WTC11 (cell line): ENCODE data around the gene CSNK2A2. TPM values are rescaled to one million over a fixed set of nuclear protein-coding genes. Genes with fewer than 3 reads are reported as not detected.

Experiments
- ATAC-seq: fragments of 200-7000 bp; cut with Tn5 transposase; 2 replicates; pipeline ENCODE4 v1.10.0; 2021; ENCODE audit warnings: mild to moderate bottlenecking, moderate library complexity
- CTCF ChIA-PET: fragments of 300-600 bp; sonication (Branson Sonifier 250); formaldehyde crosslinking; loops from one replicate; lab custom pipeline; 2021; ENCODE audit warnings: antibody characterized with exemption; lab: Charles Lee
- POLR2A ChIA-PET: fragments of 350-600 bp; sonication (Branson Sonifier 250); formaldehyde crosslinking; loops from one replicate; lab custom pipeline; 2021; ENCODE audit warnings: antibody characterized with exemption; lab: Charles Lee
- DNase-seq: peaks from one replicate; pipeline ENCODE4 v3.0.0; 2021; ENCODE audit warnings: low spot score
- H3K27ac Mint-ChIP-seq: 2 replicates; pipeline ENCODE4 v1.8.0; 2021; ENCODE audit warnings: mixed read lengths
- H3K27me3 Mint-ChIP-seq: 2 replicates; pipeline ENCODE4 v1.8.0; 2021; ENCODE audit warnings: low read depth, mild to moderate bottlenecking, moderate library complexity, mixed read lengths
- H3K36me3 Mint-ChIP-seq: 2 replicates; pipeline ENCODE4 v1.8.0; 2021; ENCODE audit warnings: mixed read lengths
- H3K4me1 Mint-ChIP-seq: 2 replicates; pipeline ENCODE4 v1.8.0; 2022; ENCODE audit warnings: mixed read lengths
- H3K4me3 Mint-ChIP-seq: 2 replicates; pipeline ENCODE4 v1.8.0; 2021; ENCODE audit warnings: mild to moderate bottlenecking, moderate library complexity, mixed read lengths
- H3K9me3 Mint-ChIP-seq: 2 replicates; pipeline ENCODE4 v1.8.0; 2021; ENCODE audit warnings: mixed read lengths
- IRF2 ChIP-seq: sonication (generic); formaldehyde crosslinking; IDR thresholded peaks from 2 replicates; pipeline ENCODE4 v1.8.0; 2022; ENCODE audit warnings: low read depth, missing genetic modification reagents, borderline replicate concordance
- MXD4 ChIP-seq: fragments of 250-450 bp; sonication (Bioruptor Pico); IDR thresholded peaks from 2 replicates; pipeline ENCODE4 v1.8.0; 2021; ENCODE audit warnings: mild to moderate bottlenecking, moderate library complexity, borderline replicate concordance
- MYBL2 ChIP-seq: sonication (generic); formaldehyde crosslinking; IDR thresholded peaks from 2 replicates; pipeline ENCODE4 v1.8.1; 2023; ENCODE audit warnings: mild to moderate bottlenecking, moderate library complexity, missing genetic modification reagents
- NR2C2 ChIP-seq: sonication (generic); formaldehyde crosslinking; IDR thresholded peaks from 2 replicates; pipeline ENCODE4 v1.8.0; 2022; ENCODE audit warnings: mild to moderate bottlenecking, missing genetic modification reagents
- NR3C1 ChIP-seq: sonication (generic); formaldehyde crosslinking; conservative IDR thresholded peaks from 2 replicates; pipeline ENCODE4 v1.8.1; 2023; ENCODE audit warnings: low read depth, mild to moderate bottlenecking, missing genetic modification reagents
- RORB ChIP-seq: fragments of 250-450 bp; sonication (Bioruptor Pico); IDR thresholded peaks from 2 replicates; pipeline ENCODE4 v1.9.0; 2021; ENCODE audit warnings: mild to moderate bottlenecking
- SMAD4 ChIP-seq: sonication (generic); formaldehyde crosslinking; IDR thresholded peaks from 2 replicates; pipeline ENCODE4 v1.8.0; 2022; ENCODE audit warnings: mild to moderate bottlenecking, missing genetic modification reagents
- TCF7 ChIP-seq: sonication (generic); formaldehyde crosslinking; IDR thresholded peaks from 2 replicates; pipeline ENCODE4 v1.8.0; 2022; ENCODE audit warnings: mild to moderate bottlenecking, low read depth, missing genetic modification reagents, moderate library complexity
- ZNF121 ChIP-seq: sonication (generic); formaldehyde crosslinking; IDR thresholded peaks from 2 replicates; pipeline ENCODE4 v1.8.0; 2023; ENCODE audit warnings: missing genetic modification reagents
- total RNA-seq: library from RNA; stranded (reverse); gene quantifications from 3 replicates; pipeline ENCODE4 v1.2.3, GENCODE V29; 2021
- TF ChIP-seq, protein P1 (sequence below): sonication (generic); formaldehyde crosslinking; IDR thresholded peaks from 2 replicates; pipeline ENCODE4 v1.8.0; 2022; ENCODE audit warnings: mild to moderate bottlenecking, missing genetic modification reagents
- TF ChIP-seq, protein P2 (sequence below): sonication (generic); formaldehyde crosslinking; IDR thresholded peaks from 2 replicates; pipeline ENCODE4 v1.8.0; 2022; ENCODE audit warnings: missing genetic modification reagents
- TF ChIP-seq, protein P3 (sequence below): sonication (generic); formaldehyde crosslinking; IDR thresholded peaks from 2 replicates; pipeline ENCODE4 v1.8.0; 2022; ENCODE audit warnings: mild to moderate bottlenecking, missing genetic modification reagents
- TF ChIP-seq, protein P4 (sequence below): sonication (generic); formaldehyde crosslinking; IDR thresholded peaks from 2 replicates; pipeline ENCODE4 v1.8.1; 2022; ENCODE audit warnings: low read depth, mild to moderate bottlenecking, moderate library complexity, missing genetic modification reagents, borderline replicate concordance
- TF ChIP-seq, protein P5 (sequence below): sonication (generic); formaldehyde crosslinking; IDR thresholded peaks from 2 replicates; pipeline ENCODE4 v1.8.0; 2023; ENCODE audit warnings: mild to moderate bottlenecking, missing genetic modification reagents
- TF ChIP-seq, protein P6 (sequence below): fragments of 250-450 bp; sonication (Bioruptor Pico); conservative IDR thresholded peaks from 2 replicates; pipeline ENCODE4 v1.9.0; 2021; ENCODE audit warnings: mild to moderate bottlenecking
- TF ChIP-seq, protein P7 (sequence below): sonication (generic); formaldehyde crosslinking; IDR thresholded peaks from 2 replicates; pipeline ENCODE4 v1.8.1; 2022; ENCODE audit warnings: mild to moderate bottlenecking, moderate library complexity, missing genetic modification reagents
- TF ChIP-seq, protein P8 (sequence below): sonication (generic); formaldehyde crosslinking; IDR thresholded peaks from 2 replicates; pipeline ENCODE4 v1.8.1; 2023; ENCODE audit warnings: mild to moderate bottlenecking, missing genetic modification reagents, moderate library complexity
- TF ChIP-seq, protein P9 (sequence below): sonication (generic); formaldehyde crosslinking; IDR thresholded peaks from 2 replicates; pipeline ENCODE4 v1.8.0; 2023; ENCODE audit warnings: missing genetic modification reagents
- TF ChIP-seq, protein P10 (sequence below): sonication (generic); formaldehyde crosslinking; IDR thresholded peaks from 2 replicates; pipeline ENCODE4 v1.8.0; 2022; ENCODE audit warnings: mild to moderate bottlenecking, missing genetic modification reagents

CSNK2A2 gene
- total RNA-seq, 1 experiment from 2014 or later = 114 TPM

DNA sequence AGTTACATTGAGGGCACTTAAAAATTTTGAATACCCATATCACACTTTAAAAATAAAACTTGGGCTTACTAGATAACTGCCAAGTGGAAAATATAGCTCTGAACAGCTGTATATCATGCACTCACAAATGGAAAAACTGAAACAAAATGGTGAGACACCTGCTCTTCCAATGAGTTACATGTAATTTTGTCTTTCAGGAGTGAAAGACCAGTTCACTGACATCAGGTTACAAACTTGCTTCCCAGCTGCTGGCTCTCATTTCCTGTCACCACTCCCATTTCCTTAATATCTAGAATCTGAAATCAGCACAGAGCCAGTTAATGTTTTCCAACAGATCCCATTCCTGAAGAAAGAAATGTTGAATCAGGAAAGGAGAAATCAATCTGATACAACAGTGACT is 10.8 kb downstream of the CSNK2A2 start:
- Mint-ChIP-seq H3K36me3 (peaks cover 85% of the 10 kb centered on the region), H3K27ac (no peak overlapping the region), H3K4me1 (no peaks in the 10 kb centered on the region), H3K9me3 (no peaks in the 10 kb centered on the region), H3K4me3 (no peak overlapping the region), H3K27me3 (no peaks in the 10 kb centered on the region)
- no peak for ATAC-seq
- no peak for TF ChIP-seq MYBL2 (CRISPR knock-in tag)
- TF ChIP-seq, protein P1, sequence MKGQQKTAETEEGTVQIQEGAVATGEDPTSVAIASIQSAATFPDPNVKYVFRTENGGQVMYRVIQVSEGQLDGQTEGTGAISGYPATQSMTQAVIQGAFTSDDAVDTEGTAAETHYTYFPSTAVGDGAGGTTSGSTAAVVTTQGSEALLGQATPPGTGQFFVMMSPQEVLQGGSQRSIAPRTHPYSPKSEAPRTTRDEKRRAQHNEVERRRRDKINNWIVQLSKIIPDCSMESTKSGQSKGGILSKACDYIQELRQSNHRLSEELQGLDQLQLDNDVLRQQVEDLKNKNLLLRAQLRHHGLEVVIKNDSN (CRISPR knock-in tag) = no peak
- TF ChIP-seq, protein P2, sequence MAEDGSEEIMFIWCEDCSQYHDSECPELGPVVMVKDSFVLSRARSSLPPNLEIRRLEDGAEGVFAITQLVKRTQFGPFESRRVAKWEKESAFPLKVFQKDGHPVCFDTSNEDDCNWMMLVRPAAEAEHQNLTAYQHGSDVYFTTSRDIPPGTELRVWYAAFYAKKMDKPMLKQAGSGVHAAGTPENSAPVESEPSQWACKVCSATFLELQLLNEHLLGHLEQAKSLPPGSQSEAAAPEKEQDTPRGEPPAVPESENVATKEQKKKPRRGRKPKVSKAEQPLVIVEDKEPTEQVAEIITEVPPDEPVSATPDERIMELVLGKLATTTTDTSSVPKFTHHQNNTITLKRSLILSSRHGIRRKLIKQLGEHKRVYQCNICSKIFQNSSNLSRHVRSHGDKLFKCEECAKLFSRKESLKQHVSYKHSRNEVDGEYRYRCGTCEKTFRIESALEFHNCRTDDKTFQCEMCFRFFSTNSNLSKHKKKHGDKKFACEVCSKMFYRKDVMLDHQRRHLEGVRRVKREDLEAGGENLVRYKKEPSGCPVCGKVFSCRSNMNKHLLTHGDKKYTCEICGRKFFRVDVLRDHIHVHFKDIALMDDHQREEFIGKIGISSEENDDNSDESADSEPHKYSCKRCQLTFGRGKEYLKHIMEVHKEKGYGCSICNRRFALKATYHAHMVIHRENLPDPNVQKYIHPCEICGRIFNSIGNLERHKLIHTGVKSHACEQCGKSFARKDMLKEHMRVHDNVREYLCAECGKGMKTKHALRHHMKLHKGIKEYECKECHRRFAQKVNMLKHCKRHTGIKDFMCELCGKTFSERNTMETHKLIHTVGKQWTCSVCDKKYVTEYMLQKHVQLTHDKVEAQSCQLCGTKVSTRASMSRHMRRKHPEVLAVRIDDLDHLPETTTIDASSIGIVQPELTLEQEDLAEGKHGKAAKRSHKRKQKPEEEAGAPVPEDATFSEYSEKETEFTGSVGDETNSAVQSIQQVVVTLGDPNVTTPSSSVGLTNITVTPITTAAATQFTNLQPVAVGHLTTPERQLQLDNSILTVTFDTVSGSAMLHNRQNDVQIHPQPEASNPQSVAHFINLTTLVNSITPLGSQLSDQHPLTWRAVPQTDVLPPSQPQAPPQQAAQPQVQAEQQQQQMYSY (CRISPR knock-in tag) = no peak
- TF ChIP-seq, protein P3, sequence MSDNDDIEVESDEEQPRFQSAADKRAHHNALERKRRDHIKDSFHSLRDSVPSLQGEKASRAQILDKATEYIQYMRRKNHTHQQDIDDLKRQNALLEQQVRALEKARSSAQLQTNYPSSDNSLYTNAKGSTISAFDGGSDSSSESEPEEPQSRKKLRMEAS (CRISPR knock-in tag) = no peak
- no peak for TF ChIP-seq SMAD4 (CRISPR knock-in tag)
- TF ChIP-seq, protein P4, sequence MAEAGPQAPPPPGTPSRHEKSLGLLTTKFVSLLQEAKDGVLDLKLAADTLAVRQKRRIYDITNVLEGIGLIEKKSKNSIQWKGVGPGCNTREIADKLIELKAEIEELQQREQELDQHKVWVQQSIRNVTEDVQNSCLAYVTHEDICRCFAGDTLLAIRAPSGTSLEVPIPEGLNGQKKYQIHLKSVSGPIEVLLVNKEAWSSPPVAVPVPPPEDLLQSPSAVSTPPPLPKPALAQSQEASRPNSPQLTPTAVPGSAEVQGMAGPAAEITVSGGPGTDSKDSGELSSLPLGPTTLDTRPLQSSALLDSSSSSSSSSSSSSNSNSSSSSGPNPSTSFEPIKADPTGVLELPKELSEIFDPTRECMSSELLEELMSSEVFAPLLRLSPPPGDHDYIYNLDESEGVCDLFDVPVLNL (CRISPR knock-in tag) = no peak
- TF ChIP-seq, protein P5, sequence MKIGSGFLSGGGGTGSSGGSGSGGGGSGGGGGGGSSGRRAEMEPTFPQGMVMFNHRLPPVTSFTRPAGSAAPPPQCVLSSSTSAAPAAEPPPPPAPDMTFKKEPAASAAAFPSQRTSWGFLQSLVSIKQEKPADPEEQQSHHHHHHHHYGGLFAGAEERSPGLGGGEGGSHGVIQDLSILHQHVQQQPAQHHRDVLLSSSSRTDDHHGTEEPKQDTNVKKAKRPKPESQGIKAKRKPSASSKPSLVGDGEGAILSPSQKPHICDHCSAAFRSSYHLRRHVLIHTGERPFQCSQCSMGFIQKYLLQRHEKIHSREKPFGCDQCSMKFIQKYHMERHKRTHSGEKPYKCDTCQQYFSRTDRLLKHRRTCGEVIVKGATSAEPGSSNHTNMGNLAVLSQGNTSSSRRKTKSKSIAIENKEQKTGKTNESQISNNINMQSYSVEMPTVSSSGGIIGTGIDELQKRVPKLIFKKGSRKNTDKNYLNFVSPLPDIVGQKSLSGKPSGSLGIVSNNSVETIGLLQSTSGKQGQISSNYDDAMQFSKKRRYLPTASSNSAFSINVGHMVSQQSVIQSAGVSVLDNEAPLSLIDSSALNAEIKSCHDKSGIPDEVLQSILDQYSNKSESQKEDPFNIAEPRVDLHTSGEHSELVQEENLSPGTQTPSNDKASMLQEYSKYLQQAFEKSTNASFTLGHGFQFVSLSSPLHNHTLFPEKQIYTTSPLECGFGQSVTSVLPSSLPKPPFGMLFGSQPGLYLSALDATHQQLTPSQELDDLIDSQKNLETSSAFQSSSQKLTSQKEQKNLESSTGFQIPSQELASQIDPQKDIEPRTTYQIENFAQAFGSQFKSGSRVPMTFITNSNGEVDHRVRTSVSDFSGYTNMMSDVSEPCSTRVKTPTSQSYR = no peak
- no peak for TF ChIP-seq RORB (CRISPR knock-in tag)
- TF ChIP-seq TCF7 (CRISPR knock-in tag) = no peak
- no peak for TF ChIP-seq ZNF121 (CRISPR knock-in tag)
- no peak for TF ChIP-seq NR2C2
- TF ChIP-seq, protein P6, sequence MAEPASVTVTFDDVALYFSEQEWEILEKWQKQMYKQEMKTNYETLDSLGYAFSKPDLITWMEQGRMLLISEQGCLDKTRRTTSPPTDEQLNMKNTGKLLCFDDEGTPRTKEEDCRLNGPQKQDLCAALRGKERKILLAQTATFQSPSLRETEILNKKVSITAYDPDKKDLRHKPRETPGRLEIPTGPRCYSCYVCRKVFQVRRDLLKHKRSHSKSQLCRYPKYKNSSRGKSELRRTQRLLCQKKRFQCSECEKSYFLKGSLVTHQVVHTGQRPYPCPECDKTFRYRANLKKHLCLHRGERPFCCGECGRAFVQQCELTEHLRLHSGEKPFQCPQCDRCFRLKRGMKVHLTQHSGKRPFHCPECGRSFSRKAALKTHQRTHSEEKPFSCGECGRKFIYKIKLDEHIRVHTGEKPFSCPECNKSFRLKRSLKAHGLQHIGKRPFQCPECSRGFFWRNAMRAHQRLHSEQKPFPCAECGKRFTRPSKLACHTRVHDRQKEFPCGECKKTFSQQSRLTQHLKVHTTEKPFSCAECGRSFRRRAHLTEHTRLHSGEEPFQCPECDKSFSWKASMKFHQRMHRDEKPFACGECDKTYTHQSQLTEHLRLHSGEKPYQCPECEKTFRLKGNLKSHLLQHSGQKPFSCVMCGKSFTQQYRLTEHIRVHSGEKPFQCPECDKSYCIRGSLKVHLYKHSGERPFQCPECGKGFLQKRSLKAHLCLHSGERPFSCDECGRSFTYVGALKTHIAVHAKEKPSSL (CRISPR knock-in tag) = no peak
- TF ChIP-seq IRF2 (CRISPR knock-in tag) = no peak
- no peak for TF ChIP-seq NR3C1 (CRISPR knock-in tag)
- no peak for TF ChIP-seq MXD4 (CRISPR knock-in tag)
- TF ChIP-seq, protein P7, sequence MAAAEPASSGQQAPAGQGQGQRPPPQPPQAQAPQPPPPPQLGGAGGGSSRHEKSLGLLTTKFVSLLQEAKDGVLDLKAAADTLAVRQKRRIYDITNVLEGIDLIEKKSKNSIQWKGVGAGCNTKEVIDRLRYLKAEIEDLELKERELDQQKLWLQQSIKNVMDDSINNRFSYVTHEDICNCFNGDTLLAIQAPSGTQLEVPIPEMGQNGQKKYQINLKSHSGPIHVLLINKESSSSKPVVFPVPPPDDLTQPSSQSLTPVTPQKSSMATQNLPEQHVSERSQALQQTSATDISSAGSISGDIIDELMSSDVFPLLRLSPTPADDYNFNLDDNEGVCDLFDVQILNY (CRISPR knock-in tag) = no peak
- TF ChIP-seq, protein P8, sequence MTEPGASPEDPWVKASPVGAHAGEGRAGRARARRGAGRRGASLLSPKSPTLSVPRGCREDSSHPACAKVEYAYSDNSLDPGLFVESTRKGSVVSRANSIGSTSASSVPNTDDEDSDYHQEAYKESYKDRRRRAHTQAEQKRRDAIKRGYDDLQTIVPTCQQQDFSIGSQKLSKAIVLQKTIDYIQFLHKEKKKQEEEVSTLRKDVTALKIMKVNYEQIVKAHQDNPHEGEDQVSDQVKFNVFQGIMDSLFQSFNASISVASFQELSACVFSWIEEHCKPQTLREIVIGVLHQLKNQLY (CRISPR knock-in tag) = no peak
- TF ChIP-seq, protein P9, sequence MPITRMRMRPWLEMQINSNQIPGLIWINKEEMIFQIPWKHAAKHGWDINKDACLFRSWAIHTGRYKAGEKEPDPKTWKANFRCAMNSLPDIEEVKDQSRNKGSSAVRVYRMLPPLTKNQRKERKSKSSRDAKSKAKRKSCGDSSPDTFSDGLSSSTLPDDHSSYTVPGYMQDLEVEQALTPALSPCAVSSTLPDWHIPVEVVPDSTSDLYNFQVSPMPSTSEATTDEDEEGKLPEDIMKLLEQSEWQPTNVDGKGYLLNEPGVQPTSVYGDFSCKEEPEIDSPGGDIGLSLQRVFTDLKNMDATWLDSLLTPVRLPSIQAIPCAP (CRISPR knock-in tag) = no peak
- TF ChIP-seq, protein P10, sequence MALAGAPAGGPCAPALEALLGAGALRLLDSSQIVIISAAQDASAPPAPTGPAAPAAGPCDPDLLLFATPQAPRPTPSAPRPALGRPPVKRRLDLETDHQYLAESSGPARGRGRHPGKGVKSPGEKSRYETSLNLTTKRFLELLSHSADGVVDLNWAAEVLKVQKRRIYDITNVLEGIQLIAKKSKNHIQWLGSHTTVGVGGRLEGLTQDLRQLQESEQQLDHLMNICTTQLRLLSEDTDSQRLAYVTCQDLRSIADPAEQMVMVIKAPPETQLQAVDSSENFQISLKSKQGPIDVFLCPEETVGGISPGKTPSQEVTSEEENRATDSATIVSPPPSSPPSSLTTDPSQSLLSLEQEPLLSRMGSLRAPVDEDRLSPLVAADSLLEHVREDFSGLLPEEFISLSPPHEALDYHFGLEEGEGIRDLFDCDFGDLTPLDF (CRISPR knock-in tag) = no peak
- no peak for DNase-seq
- POLR2A ChIA-PET = no interaction called here
- CTCF ChIA-PET = no interaction called here
